DND-41 (cell line): Measurements from ENCODE around the gene PLA2G4B.

ENCODE experiments used
- EZH2 ChIP-seq: IDR thresholded peaks from 3 replicates; pipeline ENCODE4 v1.6.1; 2012; ENCODE audit warnings: borderline replicate concordance, low read depth, mild to moderate bottlenecking, moderate library complexity, low read length, inconsistent platforms; ENCODE audit not compliant: severe bottlenecking
- TF ChIP-seq, protein P1 (sequence below): IDR thresholded peaks from 2 replicates; pipeline ENCODE4 v1.5.1; 2012; ENCODE audit warnings: borderline replicate concordance, low read length, moderate library complexity, mild to moderate bottlenecking; ENCODE audit not compliant: poor library complexity, severe bottlenecking; ENCODE audit errors: extremely low read depth

DNA sequence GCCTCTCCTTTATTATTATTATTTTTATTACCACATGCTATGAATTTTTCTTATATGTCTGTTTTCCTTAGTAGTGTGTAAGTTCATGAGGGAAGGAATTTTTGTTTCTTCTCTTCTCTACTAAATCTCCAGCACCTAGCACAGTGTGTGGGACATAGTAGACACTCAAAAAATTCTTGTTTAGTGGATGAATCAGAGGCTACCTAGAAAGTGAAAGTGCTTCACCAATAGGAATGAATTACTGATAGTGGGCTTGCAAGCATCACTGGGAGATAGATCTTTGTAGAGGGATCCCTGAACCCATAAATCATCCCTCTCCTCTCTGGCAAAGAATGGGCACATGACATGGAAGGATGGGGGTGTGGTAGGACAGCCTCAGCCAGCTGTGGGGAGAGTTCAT is 46.7 kb downstream of the PLA2G4B start:
- TF ChIP-seq, protein P1, sequence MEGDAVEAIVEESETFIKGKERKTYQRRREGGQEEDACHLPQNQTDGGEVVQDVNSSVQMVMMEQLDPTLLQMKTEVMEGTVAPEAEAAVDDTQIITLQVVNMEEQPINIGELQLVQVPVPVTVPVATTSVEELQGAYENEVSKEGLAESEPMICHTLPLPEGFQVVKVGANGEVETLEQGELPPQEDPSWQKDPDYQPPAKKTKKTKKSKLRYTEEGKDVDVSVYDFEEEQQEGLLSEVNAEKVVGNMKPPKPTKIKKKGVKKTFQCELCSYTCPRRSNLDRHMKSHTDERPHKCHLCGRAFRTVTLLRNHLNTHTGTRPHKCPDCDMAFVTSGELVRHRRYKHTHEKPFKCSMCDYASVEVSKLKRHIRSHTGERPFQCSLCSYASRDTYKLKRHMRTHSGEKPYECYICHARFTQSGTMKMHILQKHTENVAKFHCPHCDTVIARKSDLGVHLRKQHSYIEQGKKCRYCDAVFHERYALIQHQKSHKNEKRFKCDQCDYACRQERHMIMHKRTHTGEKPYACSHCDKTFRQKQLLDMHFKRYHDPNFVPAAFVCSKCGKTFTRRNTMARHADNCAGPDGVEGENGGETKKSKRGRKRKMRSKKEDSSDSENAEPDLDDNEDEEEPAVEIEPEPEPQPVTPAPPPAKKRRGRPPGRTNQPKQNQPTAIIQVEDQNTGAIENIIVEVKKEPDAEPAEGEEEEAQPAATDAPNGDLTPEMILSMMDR: no peak
- TF ChIP-seq EZH2: no peak
